ENCODE data around the gene TPMT. TPM values are rescaled to one million over a fixed set of nuclear protein-coding genes. Genes with fewer than 3 reads are reported as not detected.

TPMT gene
- total RNA-seq, 4 donors from 2014 or later: 6.3 to 9.6 (median 8.4) TPM

DNA sequence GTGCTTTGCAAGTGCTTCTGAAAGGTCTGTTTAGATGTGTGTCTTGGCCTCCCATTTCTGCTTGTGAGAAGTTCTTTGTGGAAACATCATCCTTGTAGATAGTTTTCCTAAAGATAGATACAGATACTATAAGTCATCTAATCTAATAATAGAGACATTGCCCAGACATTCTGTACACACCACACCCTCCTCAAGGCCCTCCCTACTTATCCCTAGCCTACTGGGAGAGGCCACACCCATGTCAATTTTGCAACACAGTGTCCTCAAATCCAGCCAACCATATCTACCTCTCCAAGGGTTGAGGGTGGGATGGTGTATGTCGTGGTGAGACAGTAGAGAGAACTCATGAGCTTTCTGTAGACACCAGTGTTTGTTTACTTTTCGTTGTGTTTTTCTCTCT lies 6.6 kb upstream of the TPMT start:
- DNase-seq (ENCODE audit: extremely low spot score): no peak
- no peak overlapping the region for H3K27ac ChIP-seq (replicated peaks in 1 of 4)
- H3K27me3 ChIP-seq: no peaks in the 10 kb centered on the region
- intact Hi-C loops (cut with DNase I): no loop called here
- H3K36me3 ChIP-seq: peaks cover 15 to 67% (median 42%) of the 10 kb centered on the region in 4 donors
- TF ChIP-seq POLR2A (IDR thresholded peaks at IDR 0.05; ENCODE audit: low read depth) (no peak), EP300 (IDR thresholded peaks at IDR 0.05) (no peak), POLR2AphosphoS5 (IDR thresholded peaks at IDR 0.05) (no peak)
- TF ChIP-seq, protein P1, sequence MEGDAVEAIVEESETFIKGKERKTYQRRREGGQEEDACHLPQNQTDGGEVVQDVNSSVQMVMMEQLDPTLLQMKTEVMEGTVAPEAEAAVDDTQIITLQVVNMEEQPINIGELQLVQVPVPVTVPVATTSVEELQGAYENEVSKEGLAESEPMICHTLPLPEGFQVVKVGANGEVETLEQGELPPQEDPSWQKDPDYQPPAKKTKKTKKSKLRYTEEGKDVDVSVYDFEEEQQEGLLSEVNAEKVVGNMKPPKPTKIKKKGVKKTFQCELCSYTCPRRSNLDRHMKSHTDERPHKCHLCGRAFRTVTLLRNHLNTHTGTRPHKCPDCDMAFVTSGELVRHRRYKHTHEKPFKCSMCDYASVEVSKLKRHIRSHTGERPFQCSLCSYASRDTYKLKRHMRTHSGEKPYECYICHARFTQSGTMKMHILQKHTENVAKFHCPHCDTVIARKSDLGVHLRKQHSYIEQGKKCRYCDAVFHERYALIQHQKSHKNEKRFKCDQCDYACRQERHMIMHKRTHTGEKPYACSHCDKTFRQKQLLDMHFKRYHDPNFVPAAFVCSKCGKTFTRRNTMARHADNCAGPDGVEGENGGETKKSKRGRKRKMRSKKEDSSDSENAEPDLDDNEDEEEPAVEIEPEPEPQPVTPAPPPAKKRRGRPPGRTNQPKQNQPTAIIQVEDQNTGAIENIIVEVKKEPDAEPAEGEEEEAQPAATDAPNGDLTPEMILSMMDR (IDR thresholded peaks at IDR 0.05): no peak
- H3K4me1 ChIP-seq: peaks cover under 1 to 4% (median 2%) of the 10 kb centered on the region in 4 donors
- no peak overlapping the region for H3K4me3 ChIP-seq
- H3K9me3 ChIP-seq: no peaks in the 10 kb centered on the region
- 89% methylated on average over 2 of the region's 2 CpGs for WGBS

DNA sequence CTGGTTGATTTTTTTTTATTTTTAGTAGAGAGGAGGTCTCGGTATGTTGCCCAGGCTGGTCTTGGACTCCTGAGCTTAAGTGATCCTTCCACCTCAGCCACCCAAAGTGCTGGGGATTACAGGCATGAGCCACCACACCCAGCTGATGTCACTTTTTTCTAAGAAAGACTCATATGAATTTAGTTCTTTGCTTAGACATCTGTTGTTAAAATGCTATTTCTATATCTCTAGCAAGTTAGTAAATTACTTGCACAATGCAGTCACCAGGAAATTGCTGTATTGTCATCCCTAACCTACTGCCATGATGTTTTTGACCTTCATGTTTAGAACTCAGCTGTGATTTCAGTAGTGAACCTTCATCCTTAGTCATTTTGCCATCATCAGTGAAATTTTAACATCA lies 6.0 kb upstream of the TPMT start:
- WGBS: 83% methylated on average over 1 of the region's 1 CpG

DNA sequence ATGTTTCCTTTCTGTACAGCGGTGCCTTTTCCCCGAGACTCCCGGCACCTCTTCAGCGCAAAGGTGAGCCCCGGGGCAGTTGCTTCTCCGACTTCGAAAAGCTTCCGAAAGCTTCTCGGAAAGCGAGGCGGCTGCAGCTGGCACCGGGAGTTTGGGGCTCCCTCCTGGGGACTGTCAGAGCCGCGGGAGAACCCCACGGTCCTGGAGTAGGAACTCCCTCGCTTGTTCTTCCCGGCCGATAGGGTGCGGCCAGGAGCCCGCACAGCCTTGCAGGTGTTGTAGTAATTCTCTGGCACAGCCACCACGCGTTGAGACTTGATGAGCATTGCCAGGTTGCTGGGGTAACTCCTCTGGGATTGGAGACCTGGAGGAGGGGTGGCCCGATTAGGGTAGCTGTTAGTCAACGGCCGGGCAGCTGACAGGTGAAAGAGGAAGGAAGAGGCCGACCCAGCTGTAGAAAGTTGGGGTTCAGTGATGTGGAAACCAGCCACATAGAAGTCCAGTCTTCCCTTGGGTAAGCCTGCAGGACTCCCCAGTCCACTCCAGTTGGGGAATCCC lies 1.1 kb upstream of the TPMT start:
- 2% methylated on average over 19 of the region's 26 CpGs for WGBS
- Histone ChIP-seq H3K27ac (replicated peaks in 1 of 4) (peak overlapping the region; percentile 83 to 92 (median 86)), H3K4me3 (peak overlapping the region; percentile 92 to 94 (median 93)), H3K27me3 (no peaks in the 10 kb centered on the region), H3K9me3 (no peaks in the 10 kb centered on the region), H3K36me3 (peaks cover 0 to 15% (median 6%) of the 10 kb centered on the region in 4 donors), H3K4me1 (peaks cover 15 to 25% (median 22%) of the 10 kb centered on the region in 4 donors)
- intact Hi-C loops (cut with DNase I): loop anchor here (5.0 to 10.0 kb wide), 2 partner anchors 106 to 451 kb away; partner anchors contain the start of genes DEK and NUP153
- DNase-seq (ENCODE audit: extremely low spot score): peak; percentile 93
- no peak for TF ChIP-seq EP300 (IDR thresholded peaks at IDR 0.05)
- TF ChIP-seq POLR2AphosphoS5 (IDR thresholded peaks at IDR 0.05): no peak
- TF ChIP-seq, protein P1 (IDR thresholded peaks at IDR 0.05): peak in 1 of 3 experiments; percentile 28

More for the DNA sequence above, 6.0 kb upstream of the TPMT start:
- H3K36me3 ChIP-seq: peaks cover 15 to 61% (median 38%) of the 10 kb centered on the region in 4 donors
- TF ChIP-seq, protein P1 (IDR thresholded peaks at IDR 0.05): no peak
- TF ChIP-seq POLR2AphosphoS5 (IDR thresholded peaks at IDR 0.05) (no peak), POLR2A (IDR thresholded peaks at IDR 0.05; ENCODE audit: low read depth) (no peak), EP300 (IDR thresholded peaks at IDR 0.05) (no peak)
- H3K27ac ChIP-seq (replicated peaks in 1 of 4): no peak overlapping the region
- no peaks in the 10 kb centered on the region for H3K9me3 ChIP-seq
- DNase-seq (ENCODE audit: extremely low spot score): no peak
- H3K27me3 ChIP-seq: no peaks in the 10 kb centered on the region
- no peak overlapping the region for H3K4me3 ChIP-seq
- intact Hi-C loops (cut with DNase I): no loop called here
- H3K4me1 ChIP-seq: peaks cover 5 to 9% (median 7%) of the 10 kb centered on the region in 4 donors

DNA sequence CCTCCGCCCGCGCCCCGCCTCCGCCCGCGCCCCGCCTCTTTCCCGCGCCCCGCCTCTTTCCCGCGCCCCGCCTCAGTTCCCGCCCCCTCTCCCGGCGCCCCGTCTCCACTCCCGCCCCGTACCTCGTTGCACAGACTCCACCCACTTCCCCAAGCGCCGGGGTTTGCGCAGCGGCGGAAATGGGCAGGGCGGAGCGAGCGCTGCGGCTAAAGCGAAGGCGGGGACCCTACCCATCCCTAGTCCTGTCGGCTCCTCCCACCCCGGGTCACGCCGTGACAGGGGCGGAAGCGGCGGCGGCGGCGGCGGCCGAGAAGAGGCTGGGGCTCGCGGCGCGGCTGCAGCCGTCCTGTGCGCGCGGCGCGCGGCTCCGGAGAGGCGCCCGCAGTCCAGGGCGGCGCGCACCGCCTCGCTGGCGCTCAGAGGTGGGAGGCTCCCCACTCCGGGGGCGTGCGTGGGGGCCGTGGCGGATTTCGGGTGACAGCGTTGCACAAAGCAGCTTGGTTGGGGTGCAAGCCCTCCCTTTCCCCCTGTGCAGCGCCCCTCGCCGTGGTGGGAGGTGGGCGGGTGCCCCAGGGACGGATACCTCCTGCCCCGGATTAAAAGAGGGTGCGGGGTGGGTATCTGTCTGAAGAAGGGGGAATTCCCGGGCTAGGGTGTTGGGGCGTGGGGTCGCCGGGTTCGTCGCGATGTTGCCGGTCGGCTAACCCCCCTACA lies 430 bp upstream of the TPMT start, which contains the start of gene KDM1B:
KDM1B (plus strand) TSS at position 273 of the 714 bp plus-strand sequence. CDS start 4,474 bp downstream, outside the sequence.
- H3K9me3 ChIP-seq: no peaks in the 10 kb centered on the region
- H3K36me3 ChIP-seq: peaks cover 0 to 10% (median 3%) of the 10 kb centered on the region in 4 donors
- TF ChIP-seq, protein P1 (IDR thresholded peaks at IDR 0.05): no peak
- peak in 1 of 2 donors; percentile 89 for TF ChIP-seq POLR2AphosphoS5 (IDR thresholded peaks at IDR 0.05)
- no peak for TF ChIP-seq EP300 (IDR thresholded peaks at IDR 0.05)
- peak; percentile 10 for TF ChIP-seq POLR2A (IDR thresholded peaks at IDR 0.05; ENCODE audit: low read depth)
- peak within 1 kb of the TSS; percentile 92 to 94 (median 93) for H3K4me3 ChIP-seq
- H3K27me3 ChIP-seq: no peaks in the 10 kb centered on the region
- peak within 1 kb of the TSS; percentile 83 to 92 (median 86) for H3K27ac ChIP-seq (replicated peaks in 1 of 4)
- WGBS: under 1% methylated on average over 20 of the region's 87 CpGs
- peaks cover 15 to 25% (median 22%) of the 10 kb centered on the region in 4 donors for H3K4me1 ChIP-seq
- peak; percentile 99 for DNase-seq (ENCODE audit: extremely low spot score)
- intact Hi-C loops (cut with DNase I): loop anchor here (5.0 to 10.0 kb wide), 2 partner anchors 107 to 451 kb away; partner anchors contain the start of genes DEK and NUP153

All from esophagus muscularis mucosa (tissue), 4 donors.